ENCODE data around the gene LAMC3.

LAMC3 gene

DNA sequence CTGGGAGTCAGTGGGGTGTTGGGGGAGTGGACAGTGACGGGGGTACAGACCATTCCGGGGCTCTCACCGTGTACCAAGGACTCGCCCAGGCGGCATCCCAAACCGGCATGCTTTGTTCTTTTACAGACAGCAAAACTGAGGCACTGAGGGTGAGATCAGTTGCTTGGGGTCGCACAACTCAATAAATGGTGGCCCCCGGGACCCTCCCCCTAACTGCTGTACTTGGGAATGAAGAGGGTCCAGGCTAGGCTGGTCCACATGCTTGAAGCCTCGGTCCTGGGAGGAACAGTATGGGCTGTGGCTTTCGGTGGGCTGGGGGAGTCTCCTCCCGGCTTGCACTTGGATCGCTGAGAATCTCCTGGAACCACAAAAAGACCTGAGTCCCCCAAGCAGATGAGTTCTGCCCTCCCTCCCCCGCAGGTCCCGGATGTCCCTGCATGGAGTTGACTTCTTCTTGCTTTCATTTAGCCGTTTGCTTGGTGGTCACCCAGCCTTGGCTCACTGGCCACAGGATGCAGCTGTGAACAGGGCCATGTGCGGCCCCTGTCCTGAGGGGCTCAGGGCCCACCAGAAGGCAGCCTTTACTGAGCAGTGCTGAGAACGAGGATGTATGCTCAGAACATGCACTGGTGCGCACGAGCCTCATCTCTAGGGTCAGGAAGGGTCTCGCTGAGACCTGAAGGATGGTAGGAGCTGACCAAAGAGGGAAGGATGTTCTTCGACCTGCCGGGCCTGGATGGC lies 4.2 kb downstream of the LAMC3 start:
- no peak for DNase-seq

DNA sequence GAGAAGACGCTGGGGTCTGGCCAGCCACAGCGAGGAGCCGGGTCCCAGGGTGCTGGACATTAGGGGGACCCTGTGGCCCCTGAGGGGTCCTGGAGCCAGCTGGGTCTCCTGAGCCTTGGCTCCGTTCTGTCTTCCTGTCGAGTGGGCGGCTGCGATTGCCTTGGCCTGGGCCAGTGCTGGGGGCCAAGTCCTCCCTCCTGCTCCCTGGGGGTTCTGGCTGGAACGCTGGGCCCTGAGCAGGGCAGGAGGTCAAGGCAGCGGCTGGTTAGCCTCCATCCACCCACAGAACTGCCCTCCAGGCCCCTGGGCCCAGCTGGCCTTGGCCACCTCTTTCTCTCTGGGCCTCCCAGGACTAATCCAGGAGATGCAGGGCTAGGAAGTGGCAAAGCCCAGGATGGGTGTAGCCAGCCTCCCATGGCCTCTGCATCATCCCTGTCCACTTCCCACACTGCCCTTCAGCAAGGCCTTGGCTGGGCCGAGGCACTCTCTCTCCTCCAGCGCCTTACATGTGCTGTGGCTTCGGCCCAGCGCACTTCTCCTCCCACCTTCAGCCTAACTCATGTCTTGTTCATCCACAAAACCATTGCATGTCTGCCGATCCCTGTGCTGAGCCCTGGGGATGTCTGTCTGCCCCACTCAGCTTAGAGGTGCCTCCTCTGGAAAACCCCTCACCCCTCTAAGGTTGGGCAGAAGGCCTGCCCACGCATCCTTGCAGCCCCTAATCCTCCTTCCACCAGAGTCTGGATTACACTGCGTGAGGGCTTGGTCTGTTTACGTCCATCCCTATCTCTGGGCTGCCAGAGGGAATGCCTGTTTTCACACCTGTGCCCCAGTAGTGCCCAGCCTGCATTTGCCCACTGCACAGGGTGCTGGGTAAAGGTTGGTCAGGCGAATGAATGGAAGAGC lies 5.0 kb downstream of the LAMC3 start:
- no peak for DNase-seq

DNA sequence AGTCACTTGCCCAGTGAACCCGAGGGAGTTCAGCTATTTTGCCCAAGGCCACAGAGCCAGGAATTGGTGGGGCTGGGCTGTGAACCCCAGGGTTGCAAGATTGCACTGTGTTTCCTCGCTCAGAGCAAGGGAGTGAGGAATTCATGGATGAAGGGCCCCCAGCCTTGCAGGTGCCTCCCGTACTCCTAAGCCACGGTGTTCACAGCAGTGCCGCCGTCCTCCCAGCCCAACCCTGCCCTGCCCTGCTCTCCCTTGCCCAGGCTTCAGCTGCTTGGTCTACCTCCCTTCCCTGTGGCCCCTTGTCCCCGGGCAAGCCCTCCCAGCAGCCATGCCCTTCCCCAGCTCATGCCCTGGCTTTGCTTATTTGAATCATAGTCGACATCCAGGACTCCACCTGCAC lies 6.1 kb downstream of the LAMC3 start:
- DNase-seq = no peak

DNA sequence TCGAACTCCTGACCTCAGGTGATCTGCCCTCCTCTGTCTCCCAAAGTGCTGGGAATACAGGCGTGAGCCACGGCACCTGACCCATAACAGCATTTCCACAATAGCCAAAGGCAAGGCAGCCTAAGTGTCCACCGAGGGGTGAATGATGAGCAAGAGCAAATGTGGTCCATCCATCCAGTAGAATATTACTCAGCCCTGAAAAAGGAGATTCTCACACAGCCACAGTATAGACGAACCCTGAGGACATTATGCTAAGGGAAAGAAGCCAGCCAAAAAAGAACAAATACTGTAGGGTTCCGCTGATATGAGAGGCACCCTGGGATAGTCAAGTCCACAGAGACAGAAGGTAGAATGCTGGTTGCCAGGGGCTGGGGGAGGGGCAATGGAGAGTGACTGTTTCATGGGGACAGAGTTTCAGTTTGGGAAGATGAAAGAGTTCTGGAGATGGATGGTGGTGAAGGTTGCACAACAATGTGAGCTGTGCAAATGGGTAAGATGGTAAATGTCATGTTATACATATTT lies 7.0 kb downstream of the LAMC3 start:
- no peak for DNase-seq

DNA sequence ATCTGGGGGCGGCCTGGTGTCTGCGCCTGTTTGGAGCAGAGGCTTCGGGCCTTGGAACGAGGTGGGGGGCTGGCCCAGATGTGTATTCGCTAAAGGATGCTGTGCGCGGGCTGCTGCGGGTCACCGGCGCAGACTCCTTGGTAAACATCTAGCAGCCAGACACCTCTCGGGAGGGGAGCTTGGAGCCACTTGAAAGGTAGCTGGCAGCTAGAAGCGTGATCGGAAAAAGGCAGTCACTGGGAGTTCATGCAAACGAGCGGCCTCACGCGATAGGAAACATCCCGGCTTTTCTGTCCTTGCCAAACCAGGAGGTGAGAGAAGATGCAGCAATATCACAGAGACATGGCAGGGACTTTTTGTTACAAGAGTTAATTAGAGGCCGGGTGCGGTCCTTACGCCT lies 8.1 kb downstream of the LAMC3 start:
- no peak for DNase-seq

DNA sequence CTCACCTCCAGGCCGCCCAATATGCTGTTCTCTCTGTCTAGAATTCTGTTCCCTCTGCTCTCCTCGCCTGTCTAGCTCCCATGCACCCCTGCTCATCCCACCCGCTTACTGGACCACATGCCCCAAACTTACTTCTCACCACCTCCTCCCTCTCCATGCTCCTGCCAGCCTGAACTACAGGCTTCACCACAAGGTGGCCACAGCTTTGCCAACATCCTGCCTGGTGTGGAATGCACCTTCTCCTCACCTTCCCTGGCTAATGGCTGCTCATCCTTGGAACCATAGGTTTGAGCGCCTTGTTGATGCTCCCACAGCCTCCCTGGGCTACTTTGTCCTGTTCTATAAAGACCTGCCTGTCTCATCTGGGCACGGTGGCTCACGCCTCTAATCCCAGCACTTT lies 9.6 kb downstream of the LAMC3 start:
- no peak for DNase-seq

DNA sequence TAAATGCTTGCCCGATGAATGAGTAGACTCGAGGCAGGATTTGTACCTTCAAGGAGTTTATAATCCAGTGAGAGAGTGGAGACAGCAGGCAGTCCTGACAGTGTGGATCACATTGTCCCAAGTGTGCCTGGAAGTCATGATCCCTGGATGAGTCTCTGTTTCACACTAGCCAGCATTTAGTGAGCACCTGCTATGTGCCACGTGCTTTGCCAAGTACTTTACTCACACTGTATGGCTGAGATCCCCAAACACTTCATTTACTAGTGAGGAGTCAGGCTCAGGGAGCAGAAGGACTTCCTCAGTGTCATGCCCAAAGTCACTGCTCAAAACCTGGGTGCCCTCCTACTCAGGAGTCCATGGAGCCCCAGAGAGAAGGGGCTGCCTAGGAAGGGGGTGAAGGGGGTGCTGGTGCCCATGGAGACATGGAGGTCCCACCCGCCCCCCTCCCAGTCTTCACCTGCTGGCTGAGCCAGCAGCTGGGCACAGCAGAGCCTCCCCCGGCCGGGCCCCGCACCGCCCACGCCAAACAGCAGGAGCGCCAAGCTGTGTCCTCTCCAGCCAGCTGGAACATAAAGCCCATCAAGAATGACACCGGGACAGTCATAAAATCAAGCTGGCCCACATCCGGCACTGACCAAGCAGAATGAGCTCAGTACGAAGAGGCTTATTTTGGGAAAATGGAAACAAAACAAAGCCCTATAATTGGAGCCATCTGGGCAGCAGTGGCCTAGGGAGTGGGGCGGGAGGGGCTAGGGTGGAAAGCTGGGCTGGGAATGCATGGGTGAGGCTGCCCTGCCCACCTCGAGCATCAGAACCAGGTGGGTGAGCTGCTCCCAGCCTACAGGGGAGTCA lies 10.6 kb downstream of the LAMC3 start:
- DNase-seq = no peak

DNA sequence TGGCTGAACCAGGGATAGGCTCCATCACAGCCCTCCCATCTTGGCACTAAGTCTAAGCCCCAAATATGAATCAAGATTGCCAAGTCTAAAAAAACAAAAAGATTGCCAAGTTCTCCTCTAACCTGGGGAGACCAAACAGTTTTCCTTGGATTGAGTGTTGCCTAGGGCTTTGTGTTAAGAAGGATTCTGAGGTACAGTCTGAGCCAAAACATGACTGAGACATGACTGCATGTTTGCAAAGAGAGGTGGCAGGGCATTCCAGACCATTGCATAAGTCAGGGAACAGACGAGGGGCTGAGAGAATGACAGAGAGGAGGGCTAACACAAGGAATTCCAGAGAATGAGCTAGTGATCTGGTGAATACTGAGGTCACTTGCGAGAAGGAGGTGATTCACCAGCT lies 11.4 kb downstream of the LAMC3 start:
- no peak for DNase-seq

DNA sequence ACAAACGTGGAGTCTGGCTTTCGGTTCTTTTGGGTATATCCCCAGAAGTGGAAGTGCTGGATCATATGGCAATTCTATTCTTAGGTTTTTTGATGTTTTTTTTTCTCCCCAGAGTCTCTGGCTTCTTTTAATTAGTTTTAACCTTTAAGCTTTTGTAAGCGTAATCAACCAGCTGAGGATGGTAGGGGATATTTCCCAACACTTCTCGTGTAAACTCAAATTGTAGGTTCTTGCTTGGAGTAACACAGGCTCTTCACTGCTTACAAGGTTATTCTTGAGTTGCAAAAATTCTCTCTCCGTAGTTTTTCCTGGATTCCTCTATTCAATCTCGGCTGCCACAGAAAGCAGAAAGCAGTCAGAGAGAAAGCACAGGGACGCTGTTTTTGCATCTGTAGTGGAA lies 11.9 kb downstream of the LAMC3 start:
- no peak for DNase-seq

DNA sequence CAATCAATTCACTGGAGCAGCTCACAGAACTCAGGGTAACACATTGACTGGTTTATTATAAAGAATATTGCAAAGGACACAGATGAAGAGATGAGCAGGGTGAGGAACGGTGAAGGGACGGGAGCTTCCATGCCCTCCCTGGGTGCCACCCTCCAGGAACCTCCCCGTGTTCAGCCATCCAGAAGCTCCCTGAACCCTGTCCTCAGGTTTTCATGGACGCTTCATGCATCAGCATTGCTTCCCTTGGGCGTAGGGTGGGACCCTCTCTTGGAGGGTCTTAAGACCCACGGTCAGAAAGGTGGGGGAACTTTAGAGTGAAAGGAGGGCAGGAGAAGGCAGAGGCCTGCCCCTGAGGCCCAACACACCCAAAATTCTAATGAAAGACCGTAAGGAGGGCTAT lies 12.8 kb downstream of the LAMC3 start:
- DNase-seq = no peak

DNA sequence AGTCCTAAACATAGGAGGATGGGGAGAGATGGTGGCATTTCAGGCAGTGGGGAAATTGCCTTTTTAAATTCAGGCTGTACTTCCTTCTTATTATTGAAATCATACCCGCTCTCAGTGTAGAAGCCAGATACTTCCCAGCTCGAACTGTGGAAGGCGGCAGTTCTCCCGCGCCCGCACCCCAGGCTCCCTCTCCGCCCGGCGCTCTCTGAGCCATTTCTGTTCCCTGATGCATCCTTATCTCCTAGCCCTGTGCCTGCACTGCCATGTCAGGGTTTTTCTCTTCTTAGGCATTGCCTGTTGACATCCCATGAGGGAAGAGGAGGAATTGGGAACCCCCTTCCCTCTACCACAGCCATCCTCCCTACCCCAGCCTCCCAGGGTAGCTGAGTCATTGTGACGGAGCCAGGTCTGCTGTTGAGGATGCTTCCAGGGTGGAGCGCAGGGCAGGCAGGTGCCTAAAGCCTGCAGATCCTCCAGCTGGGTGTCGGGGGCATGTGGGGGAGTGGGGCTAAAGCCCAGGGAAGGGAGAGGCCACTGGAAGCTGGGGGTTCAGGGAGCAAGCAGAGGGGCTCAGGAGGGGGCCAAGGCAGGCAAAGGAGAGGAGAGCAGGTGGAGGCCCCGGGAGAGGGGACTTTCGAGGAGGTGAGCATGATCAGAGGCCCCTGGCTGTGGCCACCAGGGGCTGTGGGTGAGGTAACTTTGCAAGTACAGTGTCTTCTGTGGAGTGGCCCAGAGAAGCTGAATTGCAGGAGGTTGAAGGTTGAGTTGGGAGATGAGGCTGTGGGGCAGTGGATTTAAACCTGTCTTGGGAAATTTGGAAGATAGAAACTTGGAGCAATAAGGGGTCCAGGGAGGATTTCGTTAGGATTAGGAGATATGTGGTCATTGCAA lies 16.2 kb downstream of the LAMC3 start:
- DNase-seq = no peak

DNA sequence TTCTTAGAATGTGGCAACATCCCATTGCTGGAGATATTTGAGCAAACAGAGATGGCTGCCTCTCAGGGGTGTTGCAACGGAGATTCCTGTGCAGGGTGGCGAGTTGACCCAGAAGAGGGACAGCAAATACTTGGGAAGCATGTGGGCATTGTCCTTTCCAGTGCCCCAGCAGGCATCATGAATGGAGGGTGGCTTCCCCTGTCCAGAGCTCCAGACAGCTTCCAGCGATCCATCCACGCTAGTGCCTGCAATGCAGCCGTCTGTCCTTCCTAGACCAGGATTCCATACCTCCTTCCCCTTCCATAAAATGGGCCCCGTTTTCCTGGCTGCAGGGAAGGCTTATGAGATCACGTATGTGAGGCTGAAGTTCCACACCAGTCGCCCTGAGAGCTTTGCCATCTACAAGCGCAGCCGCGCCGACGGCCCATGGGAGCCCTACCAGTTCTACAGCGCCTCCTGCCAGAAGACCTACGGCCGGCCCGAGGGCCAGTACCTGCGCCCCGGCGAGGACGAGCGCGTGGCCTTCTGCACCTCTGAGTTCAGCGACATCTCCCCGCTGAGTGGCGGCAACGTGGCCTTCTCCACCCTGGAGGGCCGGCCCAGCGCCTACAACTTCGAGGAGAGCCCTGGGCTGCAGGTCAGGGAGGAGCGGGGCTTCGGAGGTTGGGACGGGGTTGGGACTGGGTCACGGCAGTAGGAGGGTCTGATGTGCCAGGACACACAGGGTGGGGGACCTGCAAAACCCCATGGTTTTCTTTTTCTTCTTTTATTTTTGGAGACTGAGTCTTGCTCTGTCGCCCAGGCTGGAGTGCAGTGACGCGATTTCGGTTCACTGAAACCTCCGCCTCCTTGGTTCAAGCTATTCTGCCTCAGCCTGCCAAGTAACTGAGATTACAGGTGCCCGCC lies 17.2 kb downstream of the LAMC3 start:
- DNase-seq = no peak

DNA sequence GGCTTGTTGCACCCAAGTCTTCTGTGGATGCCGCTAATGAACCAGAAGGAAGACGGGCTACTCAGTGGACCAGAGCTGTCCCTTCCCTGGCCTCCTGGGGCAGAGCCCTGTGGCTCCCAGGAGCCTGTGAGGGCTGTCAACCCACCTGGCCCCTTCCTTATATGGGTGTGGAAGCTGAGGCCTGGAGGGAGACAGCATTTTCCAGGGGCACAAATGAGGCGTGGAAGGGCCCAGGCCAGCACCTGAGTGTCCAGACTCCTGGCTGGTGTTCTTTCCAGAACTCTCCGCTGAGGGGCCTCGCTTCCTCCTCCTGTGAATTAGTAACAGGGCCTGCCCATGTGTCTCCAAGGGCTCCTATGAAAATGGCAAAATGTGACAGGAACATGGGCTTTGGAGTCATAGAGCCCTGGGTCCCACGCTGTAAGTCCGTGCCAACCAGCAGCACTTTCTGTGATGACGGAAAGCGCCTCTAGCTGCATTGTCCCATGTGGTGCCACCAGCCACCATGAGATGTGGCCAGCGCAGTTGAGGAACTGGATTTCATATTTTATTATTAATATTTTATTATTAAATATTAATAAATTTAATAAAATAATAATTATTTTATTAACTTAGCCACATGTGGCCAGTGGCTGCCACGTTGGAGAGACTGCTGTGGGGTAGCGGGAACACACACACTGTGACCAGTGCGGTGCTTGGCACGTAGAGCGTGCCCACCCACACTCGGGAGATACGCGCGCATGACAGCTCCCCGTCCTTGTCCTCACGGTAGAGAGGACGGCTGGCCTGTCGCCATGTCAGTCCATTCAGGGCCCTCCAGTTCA lies 18.3 kb downstream of the LAMC3 start:
- DNase-seq = no peak

DNA sequence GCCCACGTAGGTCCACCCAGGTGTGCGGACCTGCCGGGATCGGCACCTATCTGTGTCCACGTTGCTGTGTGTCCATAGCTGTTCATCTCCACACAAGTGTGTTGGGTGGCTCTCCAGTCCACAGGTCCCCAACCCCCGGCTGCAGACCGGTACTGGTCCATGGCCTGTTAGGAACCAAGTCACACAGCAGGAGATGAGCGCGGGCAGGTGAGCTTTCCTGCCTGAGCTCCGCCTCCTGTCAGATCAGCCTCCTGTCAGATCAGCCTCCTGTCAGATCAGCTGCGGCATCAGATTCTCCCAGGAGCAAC lies 18.9 kb downstream of the LAMC3 start:
- no peak for DNase-seq

DNA sequence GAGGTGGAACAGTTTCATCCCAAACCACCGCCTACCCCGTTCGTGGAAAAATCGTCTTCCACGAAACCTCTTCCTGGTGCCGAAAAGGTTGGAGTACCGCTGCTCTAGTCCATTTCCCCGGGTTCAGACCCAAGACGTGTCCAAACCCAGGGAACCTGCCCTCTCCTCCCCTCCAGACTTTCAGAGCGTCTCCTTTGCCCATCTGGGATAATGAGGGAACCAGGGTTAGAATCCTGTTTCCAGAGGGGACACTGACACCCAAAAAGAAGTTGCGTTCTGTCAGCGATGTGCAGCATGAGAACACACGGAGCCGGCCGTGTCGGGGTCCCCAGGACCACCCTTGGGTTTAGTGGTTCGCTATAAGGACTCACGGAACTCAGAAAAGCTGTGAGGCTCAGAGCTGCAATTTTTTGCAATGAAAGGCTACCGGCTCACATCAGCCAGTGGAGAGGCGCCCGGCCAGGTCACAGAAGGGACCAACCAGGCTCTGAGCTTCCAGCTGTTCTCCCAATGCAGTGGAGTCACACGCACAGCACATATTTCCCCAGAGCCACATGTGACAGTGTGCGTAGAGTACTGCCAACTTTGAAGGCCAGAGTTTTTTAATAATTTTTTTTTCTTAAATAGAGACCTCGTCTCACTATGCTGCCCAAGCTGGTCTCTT lies 19.4 kb downstream of the LAMC3 start:
- DNase-seq = no peak

DNA sequence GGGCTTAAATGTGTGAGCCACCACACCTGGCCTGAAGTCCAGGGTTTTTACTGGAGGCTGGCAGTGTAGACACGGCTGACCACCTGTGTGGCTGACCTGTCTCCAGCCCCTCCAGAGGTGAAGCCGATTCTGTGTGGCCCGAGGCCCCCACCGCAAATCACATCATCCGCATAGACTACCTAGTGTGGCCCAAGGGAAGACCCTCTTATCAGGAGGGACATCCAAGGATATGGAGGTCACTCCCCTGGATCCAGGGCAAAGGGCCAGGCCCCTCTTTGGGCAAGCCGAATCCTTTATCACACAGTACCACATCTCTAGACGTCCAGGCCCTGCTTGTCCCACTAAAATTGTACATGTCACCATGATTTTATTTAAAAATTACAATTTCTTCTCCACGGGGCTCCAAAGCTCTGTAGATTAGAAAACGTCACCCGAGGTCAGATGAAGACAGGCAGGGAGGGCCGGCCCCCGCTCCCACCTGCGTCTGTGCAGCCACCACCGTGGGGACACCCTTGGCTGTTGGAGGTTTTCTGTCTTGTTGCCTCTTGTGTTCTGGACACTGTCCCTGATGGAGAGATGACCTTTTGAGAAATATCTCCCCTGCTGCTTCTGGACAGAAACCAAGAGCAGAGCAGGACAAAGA lies 20.1 kb downstream of the LAMC3 start:
- DNase-seq = no peak

DNA sequence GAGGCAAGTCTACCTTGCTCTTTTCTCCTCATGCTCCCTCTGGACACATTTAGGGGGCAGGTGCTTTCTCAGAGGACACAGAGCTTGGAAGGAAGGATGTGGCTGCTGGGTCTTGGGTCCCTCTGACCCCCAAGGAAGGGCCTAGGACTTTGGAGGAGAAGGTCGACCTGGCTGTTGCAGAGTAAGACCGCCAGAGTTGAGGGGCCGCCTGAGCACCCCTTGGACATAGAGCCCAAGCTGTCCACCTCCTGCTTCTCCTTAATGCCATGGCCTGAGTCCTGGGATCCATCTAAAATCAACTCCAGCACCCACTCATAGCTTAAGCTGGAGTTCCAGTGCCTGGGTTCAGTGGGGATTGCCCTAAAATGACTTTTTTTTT lies 20.6 kb downstream of the LAMC3 start:
- no peak for DNase-seq

DNA sequence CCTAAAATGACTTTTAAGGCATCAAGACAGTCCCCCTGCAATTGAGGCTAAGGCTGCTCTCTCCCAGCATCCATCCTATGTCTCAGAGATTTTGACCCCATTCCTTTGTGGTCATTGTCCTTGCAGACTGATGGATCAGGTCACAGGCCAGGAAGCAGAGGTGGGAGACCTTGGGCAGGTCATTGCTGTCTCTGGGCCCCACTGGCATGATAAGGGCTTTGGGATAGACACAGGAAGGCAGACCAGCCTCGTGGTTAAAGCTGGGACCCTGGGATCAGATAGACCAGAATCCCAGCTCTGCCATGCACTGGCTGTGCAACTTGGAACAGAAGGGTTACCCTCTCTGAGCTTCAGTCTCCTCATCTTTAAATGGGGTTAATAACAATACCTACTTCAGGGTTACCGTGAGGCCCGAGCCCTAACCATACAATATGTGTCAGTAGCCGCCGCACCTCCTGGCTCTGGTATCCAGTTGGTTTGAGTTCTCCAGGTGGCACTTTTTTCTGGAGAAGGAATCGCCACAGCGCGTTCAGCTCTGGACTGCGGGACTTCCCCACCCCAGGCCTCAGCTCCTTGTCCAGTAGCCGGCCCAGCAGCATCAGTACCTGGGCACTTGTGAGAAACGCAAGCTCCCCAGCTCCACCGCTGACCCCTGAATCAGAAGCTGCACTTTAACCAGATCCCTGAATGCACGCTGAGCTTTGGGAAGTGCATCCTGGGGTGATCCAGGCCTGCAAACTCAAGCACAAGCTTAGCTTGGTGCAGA lies 21.4 kb downstream of the LAMC3 start:
- no peak for DNase-seq

Data from activated gamma-delta T cell treated with Interleukin-2 at 50 U/mL for 16 hours (primary cell).